Loucy (cell line): ENCODE results near the gene C1QTNF12.
"Not testable (repeated sequence)": the region's sequence is repeated elsewhere in the genome, so short reads cannot be mapped to it uniquely, and the experiment has no call there.

Source experiments
- H2AFZ ChIP-seq: fragments of 200-600 bp; sonication (generic); 2 replicates; pipeline ENCODE4 v1.6.0; 2016; ENCODE audit warnings: antibody characterized with exemption, mild to moderate bottlenecking, low read length, moderate library complexity
- H3F3A ChIP-seq: fragments of 200-600 bp; 2 replicates; pipeline ENCODE4 v1.6.0; 2016; ENCODE audit warnings: antibody characterized with exemption, low read depth, mild to moderate bottlenecking
- H3K27me3 ChIP-seq: fragments of 200-600 bp; sonication (generic); 2 replicates; pipeline ENCODE4 v1.6.1; 2014; ENCODE audit warnings: low read length, mild to moderate bottlenecking; ENCODE audit not compliant: insufficient read depth, poor library complexity, severe bottlenecking
- H3K36me3 ChIP-seq: fragments of 200-600 bp; sonication (generic); 2 replicates; pipeline ENCODE4 v1.6.1; 2016; ENCODE audit warnings: low read length; ENCODE audit not compliant: insufficient read depth
- H3K4me1 ChIP-seq: fragments of 200-600 bp; sonication (generic); 2 replicates; pipeline ENCODE4 v1.5.1; 2014; ENCODE audit warnings: low read length, mild to moderate bottlenecking; ENCODE audit not compliant: insufficient read depth, poor library complexity, severe bottlenecking
- H3K4me2 ChIP-seq: fragments of 200-600 bp; sonication (generic); 2 replicates; pipeline ENCODE4 v1.6.0; 2014; ENCODE audit warnings: antibody characterized with exemption, low read length, low read depth, mild to moderate bottlenecking; ENCODE audit not compliant: poor library complexity, severe bottlenecking
- H3K4me3 ChIP-seq: fragments of 200-600 bp; sonication (generic); 2 replicates; pipeline ENCODE4 v1.5.1; 2014; ENCODE audit warnings: low read length, mild to moderate bottlenecking, mixed read lengths; ENCODE audit not compliant: poor library complexity, severe bottlenecking
- H3K79me2 ChIP-seq: fragments of 200-600 bp; sonication (generic); 2 replicates; pipeline ENCODE4 v1.6.1; 2014; ENCODE audit warnings: low read length; ENCODE audit not compliant: insufficient read depth
- H3K9ac ChIP-seq: fragments of 200-600 bp; sonication (generic); 2 replicates; pipeline ENCODE4 v1.6.0; 2014; ENCODE audit warnings: mild to moderate bottlenecking, low read depth, low read length, moderate library complexity; ENCODE audit not compliant: poor library complexity, severe bottlenecking
- H3K9me2 ChIP-seq: fragments of 200-600 bp; sonication (generic); replicated peaks from 2 replicates; pipeline ENCODE4 v1.6.1; 2016; ENCODE audit warnings: low read depth, low read length, mixed read lengths
- H3K9me3 ChIP-seq: fragments of 200-600 bp; sonication (generic); 2 replicates; pipeline ENCODE4 v1.6.1; 2014; ENCODE audit warnings: mild to moderate bottlenecking, antibody characterized with exemption, low read length, low read depth; ENCODE audit not compliant: insufficient read depth
- H4K20me1 ChIP-seq: fragments of 200-600 bp; sonication (generic); 2 replicates; pipeline ENCODE4 v1.6.0; 2014; ENCODE audit warnings: antibody characterized with exemption, low read length, mild to moderate bottlenecking; ENCODE audit not compliant: insufficient read depth, poor library complexity, severe bottlenecking
- CTCF ChIP-seq: fragments of 200-600 bp; sonication (generic); conservative IDR thresholded peaks from 2 replicates; pipeline ENCODE4 v1.5.1; 2014; ENCODE audit warnings: mild to moderate bottlenecking, antibody characterized with exemption, low read length
- EZH2phosphoT487 ChIP-seq: fragments of 200-600 bp; IDR thresholded peaks from 2 replicates; pipeline ENCODE4 v1.6.1; 2018; ENCODE audit warnings: antibody characterized with exemption, mild to moderate bottlenecking, moderate library complexity, borderline replicate concordance

The C1QTNF12 gene

GRCh38 chr1:1253314-1253713, 6.8 kb upstream of the C1QTNF12 start:
- H3K9ac ChIP-seq, result no peak overlapping the region
- TF ChIP-seq CTCF (no peak), EZH2phosphoT487 (no peak)
- no peak overlapping the region for H3K4me2 ChIP-seq
- no peak overlapping the region for H3K4me3 ChIP-seq
- no peaks in the 10 kb centered on the region for H3K9me2 ChIP-seq
- no peaks in the 10 kb centered on the region for H3K9me3 ChIP-seq
- no peaks in the 10 kb centered on the region for H4K20me1 ChIP-seq
- no peak overlapping the region for H2AFZ ChIP-seq
- peaks cover 18% of the 10 kb centered on the region; the same call in 1 of the 2 replicates for H3K36me3 ChIP-seq
- H3K27me3 ChIP-seq, result no peaks in the 10 kb centered on the region
- H3K4me1 ChIP-seq, result peaks cover 13% of the 10 kb centered on the region
- H3F3A ChIP-seq, result no peaks in the 10 kb centered on the region
- peaks cover 1% of the 10 kb centered on the region; the same call in 1 of the 2 replicates for H3K79me2 ChIP-seq

GRCh38 chr1:1250786-1251284, 4.3 kb upstream of the C1QTNF12 start:
- Histone ChIP-seq H3K9me3 (no peaks in the 10 kb centered on the region), H3K9ac (peak overlapping the region; percentile 82), H3K27me3 (no peaks in the 10 kb centered on the region), H3K4me3 (peak overlapping the region; percentile 14), H3K36me3 (peaks cover 18% of the 10 kb centered on the region; the same call in 1 of the 2 replicates), H3K4me1 (peaks cover 13% of the 10 kb centered on the region), H3K4me2 (peak overlapping the region; percentile 54), H3K79me2 (no peaks in the 10 kb centered on the region), H4K20me1 (no peaks in the 10 kb centered on the region), H2AFZ (no peak overlapping the region), H3F3A (no peaks in the 10 kb centered on the region), H3K9me2 (no peaks in the 10 kb centered on the region)
- no peak for TF ChIP-seq CTCF
- no peak for TF ChIP-seq EZH2phosphoT487

GRCh38 chr1:1248009-1248913, 1.7 kb upstream of the C1QTNF12 start:
- not testable (repeated sequence) for H2AFZ ChIP-seq, H3K4me3 ChIP-seq, H3K9ac ChIP-seq, H3K9me3 ChIP-seq, H3K79me2 ChIP-seq, H3K36me3 ChIP-seq, H4K20me1 ChIP-seq, H3K9me2 ChIP-seq, H3F3A ChIP-seq, H3K27me3 ChIP-seq, H3K4me2 ChIP-seq
- H3K4me1 ChIP-seq, result peaks cover 13% of the 10 kb centered on the region
